Measurements from ENCODE around the gene ATP10B.
"Not testable (repeated sequence)": the region's sequence is repeated elsewhere in the genome, so short reads cannot be mapped to it uniquely, and the experiment has no call there.

The ATP10B gene

GRCh38 chr5:160852049-160852448 is at the start of gene ATP10B:
TSS of gene ATP10B (minus strand) at chr5:160852211. CDS start at chr5:160688074, 164,137 bp downstream.
- in situ Hi-C loops (cut with HindIII; ENCODE audit: low sequenced_read_pairs), result no loop called here

GRCh38 chr5:160901656-160902055 is 49.6 kb upstream of the ATP10B start:
- in situ Hi-C loops (cut with HindIII; ENCODE audit: low sequenced_read_pairs), result no loop called here

- in situ Hi-C loops (cut with HindIII; ENCODE audit: low sequenced_read_pairs), result no loop called here
These were observed 47.7 kb upstream of the ATP10B start for GRCh38 chr5:160899735-160900134.

GRCh38 chr5:160893180-160893964 is 41.4 kb upstream of the ATP10B start:
- in situ Hi-C loops (cut with HindIII; ENCODE audit: low sequenced_read_pairs), result not testable (repeated sequence)

GRCh38 chr5:160887780-160888179 is 35.8 kb upstream of the ATP10B start:
- in situ Hi-C loops (cut with HindIII; ENCODE audit: low sequenced_read_pairs), result no loop called here

GRCh38 chr5:160873560-160874200 is 21.7 kb upstream of the ATP10B start:
- in situ Hi-C loops (cut with HindIII; ENCODE audit: low sequenced_read_pairs), result not testable (repeated sequence)

- in situ Hi-C loops (cut with HindIII; ENCODE audit: low sequenced_read_pairs), result no loop called here
These were observed 18.0 kb upstream of the ATP10B start for GRCh38 chr5:160869989-160870521.

GRCh38 chr5:160867976-160868375 is 16.0 kb upstream of the ATP10B start:
- in situ Hi-C loops (cut with HindIII; ENCODE audit: low sequenced_read_pairs), result no loop called here

- in situ Hi-C loops (cut with HindIII; ENCODE audit: low sequenced_read_pairs), result no loop called here
These were observed 560 bp downstream of the ATP10B start for GRCh38 chr5:160851451-160851850.

- in situ Hi-C loops (cut with HindIII; ENCODE audit: low sequenced_read_pairs), result no loop called here
These were observed 1.6 kb downstream of the ATP10B start for GRCh38 chr5:160850421-160850820.

- in situ Hi-C loops (cut with HindIII; ENCODE audit: low sequenced_read_pairs), result no loop called here
These were observed 4.4 kb downstream of the ATP10B start for GRCh38 chr5:160847526-160848085.

- in situ Hi-C loops (cut with HindIII; ENCODE audit: low sequenced_read_pairs), result no loop called here
These were observed 5.4 kb downstream of the ATP10B start for GRCh38 chr5:160846642-160847041.

GRCh38 chr5:160844177-160844576 is 7.8 kb downstream of the ATP10B start:
- in situ Hi-C loops (cut with HindIII; ENCODE audit: low sequenced_read_pairs), result no loop called here

GRCh38 chr5:160843240-160843639 is 8.8 kb downstream of the ATP10B start:
- in situ Hi-C loops (cut with HindIII; ENCODE audit: low sequenced_read_pairs), result no loop called here

GRCh38 chr5:160837749-160838593 is 14.0 kb downstream of the ATP10B start:
- in situ Hi-C loops (cut with HindIII; ENCODE audit: low sequenced_read_pairs), result no loop called here

- in situ Hi-C loops (cut with HindIII; ENCODE audit: low sequenced_read_pairs), result no loop called here
These were observed 14.8 kb downstream of the ATP10B start for GRCh38 chr5:160837211-160837610.

GRCh38 chr5:160835818-160836528 is 16.0 kb downstream of the ATP10B start:
- in situ Hi-C loops (cut with HindIII; ENCODE audit: low sequenced_read_pairs), result no loop called here

GRCh38 chr5:160835376-160835775 is 16.6 kb downstream of the ATP10B start:
- in situ Hi-C loops (cut with HindIII; ENCODE audit: low sequenced_read_pairs), result no loop called here

GRCh38 chr5:160833806-160834205 is 18.2 kb downstream of the ATP10B start:
- in situ Hi-C loops (cut with HindIII; ENCODE audit: low sequenced_read_pairs), result no loop called here

- in situ Hi-C loops (cut with HindIII; ENCODE audit: low sequenced_read_pairs), result no loop called here
These were observed 20.2 kb downstream of the ATP10B start for GRCh38 chr5:160831801-160832200.
